BJ (cell line): ENCODE data around the gene SDCBP2. TPM values are rescaled to one million over a fixed set of nuclear protein-coding genes. Genes with fewer than 3 reads are reported as not detected.

Experiments
- CTCF ChIA-PET: fragments of 350-600 bp; formaldehyde crosslinking; extraction: SDS; loops from one replicate; lab custom pipeline; 2021; ENCODE audit warnings: antibody characterized with exemption, inconsistent platforms; lab: Yijun Ruan, JAX
- POLR2A ChIA-PET: fragments of 300-600 bp; sonication (Branson Sonifier 250); formaldehyde crosslinking; extraction: SDS; loops from one replicate; lab custom pipeline; 2021; ENCODE audit warnings: antibody characterized with exemption; lab: Charles Lee
- DNase-seq: peaks from one replicate; pipeline ENCODE4 v3.0.0-alpha.2; 2011; ENCODE audit warnings: low read depth
- H3K27me3 ChIP-seq: 2 replicates; pipeline ENCODE4 v1.6.0; 2011; ENCODE audit warnings: low read length; ENCODE audit not compliant: control insufficient read depth, insufficient read depth
- H3K36me3 ChIP-seq: 2 replicates; pipeline ENCODE4 v1.5.1; 2011; ENCODE audit warnings: low read length; ENCODE audit not compliant: control insufficient read depth, insufficient read depth
- H3K4me3 ChIP-seq: 2 replicates; pipeline ENCODE4 v1.5.1; 2011; ENCODE audit warnings: low read depth, mild to moderate bottlenecking, control low read depth, low read length
- polyA plus RNA-seq: library from polyadenylated mRNA; depleted of rRNA; stranded (reverse); fragments of >200 nt; gene quantifications from 2 replicates; pipeline ENCODE4 v1.2.3, GENCODE V29; 2011
- TF ChIP-seq, protein P1 (sequence below): IDR thresholded peaks from 2 replicates; pipeline ENCODE4 v1.5.1; 2011; ENCODE audit warnings: low read depth, mild to moderate bottlenecking, control low read depth, inconsistent platforms, low read length, moderate library complexity; ENCODE audit not compliant: insufficient read depth

SDCBP2 gene
- polyA plus RNA-seq, 1 experiment: 6.2 TPM

DNA sequence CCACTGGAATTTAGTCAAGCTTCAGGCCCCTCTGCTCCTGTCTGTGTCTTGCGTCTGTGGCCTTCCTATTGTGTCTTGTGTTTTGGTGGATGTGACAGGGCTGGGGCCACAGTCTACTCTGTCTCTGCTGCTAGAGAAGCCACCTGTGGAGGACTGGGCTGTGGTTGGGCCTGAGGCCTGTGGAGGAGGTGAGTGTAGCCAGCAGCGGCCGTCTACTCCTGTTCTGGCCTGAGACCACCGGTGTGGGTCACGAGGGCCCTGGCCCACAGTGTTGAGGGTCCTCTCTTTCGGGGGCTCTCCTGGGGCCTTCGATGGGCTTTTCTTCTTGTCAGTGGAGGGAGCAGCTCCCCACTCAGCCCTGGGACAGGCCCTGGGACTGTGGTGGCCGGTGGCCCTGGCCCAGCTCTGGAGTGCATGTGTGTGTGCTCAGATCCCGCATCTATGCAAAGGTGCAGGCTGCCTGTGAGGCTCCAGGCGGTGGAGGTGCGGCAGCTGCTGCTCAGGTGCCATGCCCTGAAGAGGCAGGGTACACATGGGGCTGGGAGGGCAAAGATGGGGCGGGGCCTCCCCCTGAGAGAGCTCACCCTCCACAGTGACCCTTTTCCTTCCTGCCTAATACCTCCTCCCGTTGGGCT lies 20.8 kb downstream of the SDCBP2 start:
- ChIA-PET POLR2A (no interaction called here), CTCF (interaction anchor here (0.6 to 1.9 kb wide), 3 partner anchors 93 to 159 kb away, joined by 3 to 10 read pairs (median 4); no protein-coding TSS in a partner anchor)
- Histone ChIP-seq H3K27me3 (no peaks in the 10 kb centered on the region), H3K4me3 (no peak overlapping the region), H3K36me3 (peaks cover 3% of the 10 kb centered on the region)
- DNase-seq: no peak
- TF ChIP-seq, protein P1, sequence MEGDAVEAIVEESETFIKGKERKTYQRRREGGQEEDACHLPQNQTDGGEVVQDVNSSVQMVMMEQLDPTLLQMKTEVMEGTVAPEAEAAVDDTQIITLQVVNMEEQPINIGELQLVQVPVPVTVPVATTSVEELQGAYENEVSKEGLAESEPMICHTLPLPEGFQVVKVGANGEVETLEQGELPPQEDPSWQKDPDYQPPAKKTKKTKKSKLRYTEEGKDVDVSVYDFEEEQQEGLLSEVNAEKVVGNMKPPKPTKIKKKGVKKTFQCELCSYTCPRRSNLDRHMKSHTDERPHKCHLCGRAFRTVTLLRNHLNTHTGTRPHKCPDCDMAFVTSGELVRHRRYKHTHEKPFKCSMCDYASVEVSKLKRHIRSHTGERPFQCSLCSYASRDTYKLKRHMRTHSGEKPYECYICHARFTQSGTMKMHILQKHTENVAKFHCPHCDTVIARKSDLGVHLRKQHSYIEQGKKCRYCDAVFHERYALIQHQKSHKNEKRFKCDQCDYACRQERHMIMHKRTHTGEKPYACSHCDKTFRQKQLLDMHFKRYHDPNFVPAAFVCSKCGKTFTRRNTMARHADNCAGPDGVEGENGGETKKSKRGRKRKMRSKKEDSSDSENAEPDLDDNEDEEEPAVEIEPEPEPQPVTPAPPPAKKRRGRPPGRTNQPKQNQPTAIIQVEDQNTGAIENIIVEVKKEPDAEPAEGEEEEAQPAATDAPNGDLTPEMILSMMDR: no peak

DNA sequence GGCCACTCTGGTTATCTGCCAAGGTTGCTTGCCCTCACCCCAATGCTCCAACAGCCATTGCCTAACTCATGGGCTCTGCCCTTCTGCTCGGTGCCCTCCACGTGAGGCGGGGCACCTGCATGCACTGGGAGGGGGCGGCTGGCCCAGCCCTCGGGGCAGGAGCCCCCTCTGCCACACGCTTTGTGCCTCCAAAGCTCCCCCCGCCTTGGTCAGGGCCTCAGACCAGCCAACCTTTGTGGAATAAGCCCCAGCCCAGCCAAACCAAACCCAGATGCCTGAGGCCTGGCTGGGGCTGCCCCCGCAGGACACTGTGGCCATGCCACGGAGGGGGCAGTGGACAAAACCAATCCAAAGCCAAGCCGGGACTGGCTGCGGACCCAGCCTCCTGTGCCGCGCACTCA lies 21.4 kb downstream of the SDCBP2 start:
- POLR2A ChIA-PET: no interaction called here
- peaks cover 3% of the 10 kb centered on the region for H3K36me3 ChIP-seq
- H3K4me3 ChIP-seq: no peak overlapping the region
- CTCF ChIA-PET: interaction anchor here (0.6 to 1.9 kb wide), 2 partner anchors 93 to 130 kb away, joined by 3 to 10 read pairs; no protein-coding TSS in a partner anchor
- DNase-seq: no peak
- no peaks in the 10 kb centered on the region for H3K27me3 ChIP-seq
- TF ChIP-seq, protein P1: no peak

DNA sequence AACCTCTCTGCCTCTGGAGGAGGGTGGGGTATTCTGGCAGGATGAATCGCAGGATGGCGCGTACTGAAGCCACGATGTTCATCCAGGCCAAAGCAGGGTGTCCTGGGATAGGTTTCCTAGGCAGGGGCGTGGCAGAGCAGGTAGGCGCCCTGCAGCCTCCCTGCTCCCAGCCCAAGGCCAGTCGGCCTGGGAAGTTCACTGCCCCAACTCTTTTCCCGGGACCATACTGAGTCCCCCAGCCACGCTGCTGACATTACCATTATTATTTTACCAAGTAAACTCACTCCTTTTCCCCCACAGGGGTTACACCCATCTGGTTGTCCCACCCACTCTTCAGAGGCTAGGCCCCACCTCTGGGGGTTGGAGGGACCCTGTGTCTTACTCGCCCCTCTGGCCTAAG lies 21.8 kb downstream of the SDCBP2 start:
- peaks cover 3% of the 10 kb centered on the region for H3K36me3 ChIP-seq
- H3K27me3 ChIP-seq: no peaks in the 10 kb centered on the region
- ChIA-PET POLR2A (no interaction called here), CTCF (interaction anchor here (0.6 kb wide), 1 partner anchor 92 kb away, joined by 3 read pairs; no protein-coding TSS in a partner anchor)
- TF ChIP-seq, protein P1: no peak
- H3K4me3 ChIP-seq: no peak overlapping the region
- DNase-seq: no peak

DNA sequence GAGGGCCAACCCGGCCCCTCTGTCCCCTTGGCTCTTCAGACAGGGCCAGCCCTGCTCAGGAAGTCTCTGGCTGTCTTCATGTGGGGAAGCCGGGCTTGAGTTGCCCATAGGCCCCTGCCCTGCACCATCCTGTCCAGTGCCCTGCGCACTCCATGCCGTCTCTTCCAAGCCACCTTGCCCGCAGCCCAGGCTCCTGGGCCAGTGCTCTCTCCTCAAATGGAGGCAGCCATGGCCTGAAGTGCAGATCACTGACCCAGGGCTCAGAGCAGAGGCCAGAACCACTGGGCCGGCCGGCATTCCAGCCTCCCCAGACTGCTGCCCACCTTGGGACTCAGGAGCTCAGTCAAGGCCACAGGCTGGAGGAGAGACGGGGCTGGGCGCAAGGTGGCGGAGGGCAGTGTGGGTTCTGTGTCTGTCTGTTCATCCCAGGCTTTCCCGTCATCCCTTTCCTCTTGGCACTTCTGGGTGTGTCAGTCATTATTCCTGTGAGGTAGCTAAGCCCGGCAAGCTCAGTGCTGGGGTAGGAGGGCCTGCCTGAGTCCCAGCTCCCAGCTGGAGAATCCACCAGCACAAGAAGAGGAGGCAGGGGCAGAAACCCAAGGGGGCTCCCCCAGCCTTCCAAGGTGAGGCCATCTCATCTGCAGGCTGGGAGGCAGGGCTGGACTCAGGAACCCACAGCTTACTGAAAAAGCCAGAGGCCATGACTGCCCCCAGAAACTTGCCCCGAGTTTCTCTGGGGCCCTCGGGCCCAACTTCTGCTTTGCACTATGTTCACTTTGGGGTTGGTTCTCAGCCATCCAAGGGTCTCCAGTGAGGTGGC lies 22.4 kb downstream of the SDCBP2 start:
- peaks cover 3% of the 10 kb centered on the region for H3K36me3 ChIP-seq
- no peaks in the 10 kb centered on the region for H3K27me3 ChIP-seq
- TF ChIP-seq, protein P1: no peak
- ChIA-PET CTCF (no interaction called here), POLR2A (no interaction called here)
- H3K4me3 ChIP-seq: no peak overlapping the region
- DNase-seq: no peak

DNA sequence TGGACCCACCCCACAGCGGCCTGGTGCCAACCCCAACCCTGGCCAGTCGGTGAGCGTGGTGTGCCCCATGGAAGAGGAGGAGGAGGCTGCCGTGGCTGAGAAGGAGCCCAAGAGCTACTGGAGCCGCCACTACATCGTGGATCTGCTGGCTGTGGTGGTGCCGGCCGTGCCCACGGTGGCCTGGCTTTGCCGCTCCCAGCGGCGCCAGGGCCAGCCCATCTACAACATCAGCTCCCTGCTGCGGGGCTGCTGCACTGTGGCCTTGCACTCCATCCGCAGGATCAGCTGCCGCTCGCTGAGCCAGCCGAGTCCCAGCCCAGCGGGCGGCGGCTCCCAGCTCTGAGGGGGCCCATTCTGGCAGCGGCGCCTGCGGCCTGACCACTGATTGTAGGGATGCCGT lies 23.2 kb downstream of the SDCBP2 start:
- TF ChIP-seq, protein P1: no peak
- POLR2A ChIA-PET: interaction anchor here (0.5 kb wide), 1 partner anchor 20 kb away, joined by 3 read pairs; no protein-coding TSS in a partner anchor
- DNase-seq: no peak
- H3K4me3 ChIP-seq: no peak overlapping the region
- H3K27me3 ChIP-seq: no peaks in the 10 kb centered on the region
- CTCF ChIA-PET: interaction anchor here (0.9 kb wide), 1 partner anchor 132 kb away, joined by 3 read pairs; no protein-coding TSS in a partner anchor
- peaks cover 3% of the 10 kb centered on the region for H3K36me3 ChIP-seq
